Stomach smooth muscle (tissue), 2 donors: ENCODE results near the gene ZBTB16.
"Not testable (repeated sequence)": the region's sequence is repeated elsewhere in the genome, so short reads cannot be mapped to it uniquely, and the experiment has no call there.

Experiments
- H3K27ac ChIP-seq: one replicate; pipeline ENCODE4 v1.7.0; 2013; ENCODE audit warnings: mild to moderate bottlenecking, low read length, inconsistent platforms
- H3K27me3 ChIP-seq, 2 donors: one replicate each; pipeline ENCODE4 v1.7.0; 2013; ENCODE audit warnings: low read length in 2 of 2; ENCODE audit not compliant: insufficient read depth in 2 of 2, control insufficient read depth in 1 of 2
- H3K36me3 ChIP-seq, 2 donors: one replicate each; pipeline ENCODE4 v1.7.0; 2013; ENCODE audit warnings: low read length in 2 of 2; ENCODE audit not compliant: control insufficient read depth in 2 of 2, insufficient read depth in 2 of 2
- H3K4me1 ChIP-seq: one replicate; pipeline ENCODE4 v1.7.0; 2013; ENCODE audit warnings: low read length; ENCODE audit not compliant: control insufficient read depth, insufficient read depth
- H3K4me3 ChIP-seq, 2 donors: one replicate each; pipeline ENCODE4 v1.7.0; 2013; ENCODE audit warnings: low read length in 2 of 2
- H3K9ac ChIP-seq, 2 donors: one replicate each; pipeline ENCODE4 v1.7.0; 2013; ENCODE audit warnings: low read length in 2 of 2, mild to moderate bottlenecking in 1 of 2
- H3K9me3 ChIP-seq, 2 donors: one replicate each; pipeline ENCODE4 v1.7.0; 2013; ENCODE audit warnings: low read length in 2 of 2; ENCODE audit not compliant: control insufficient read depth in 2 of 2
- donor health status: healthy.
- donor health status: Pancreatic carcinoma.

Gene ZBTB16

GRCh38 chr11:114042234-114042633, 17.3 kb upstream of the ZBTB16 start:
- no peak overlapping the region for H3K27ac ChIP-seq
- no peaks in the 10 kb centered on the region for H3K9me3 ChIP-seq
- H3K9ac ChIP-seq, result no peak overlapping the region
- no peaks in the 10 kb centered on the region for H3K36me3 ChIP-seq
- peaks cover 5% of the 10 kb centered on the region for H3K4me1 ChIP-seq
- no peak overlapping the region for H3K4me3 ChIP-seq
- no peaks in the 10 kb centered on the region for H3K27me3 ChIP-seq

DNA sequence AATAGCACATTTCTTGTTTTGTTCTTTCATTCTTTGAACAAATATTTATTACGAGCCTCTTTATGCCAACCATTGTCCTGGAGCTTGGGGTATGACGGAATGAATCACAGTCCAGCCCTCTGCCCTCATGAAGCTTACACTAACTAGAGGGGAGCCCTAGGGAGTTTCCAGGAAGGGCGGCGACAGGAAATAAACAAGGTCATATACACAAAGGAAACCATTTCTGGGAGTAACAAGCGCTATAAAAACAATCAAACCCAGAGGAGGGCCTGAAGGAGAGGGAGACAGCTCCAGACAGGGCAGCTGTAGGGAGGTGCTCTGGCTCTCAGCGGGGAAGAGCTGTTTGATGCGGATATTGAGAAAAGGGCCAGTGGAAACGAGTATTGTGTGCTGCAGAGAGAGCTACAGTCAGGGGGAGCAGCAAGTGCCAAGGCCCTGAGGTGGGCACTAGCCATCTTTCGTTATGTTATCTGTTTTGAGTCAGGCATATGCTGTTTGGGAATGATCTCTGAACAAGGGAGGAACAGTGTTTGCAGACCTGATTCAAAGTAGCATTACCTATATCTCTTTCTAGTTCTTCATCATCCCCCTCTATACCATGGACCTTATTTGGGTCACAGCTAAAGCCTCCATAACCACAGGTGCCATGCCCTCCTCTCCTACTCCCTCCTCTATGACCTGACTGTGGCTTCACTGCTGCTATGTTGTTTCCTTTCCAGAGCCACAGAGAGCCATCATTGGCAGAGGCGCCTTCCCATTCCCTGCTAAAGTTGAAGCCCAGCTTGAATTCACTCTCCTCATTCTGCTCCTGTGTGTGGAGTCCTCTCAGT, 15.3 kb upstream of the ZBTB16 start:
- H3K27me3 ChIP-seq, result no peaks in the 10 kb centered on the region
- no peak overlapping the region for H3K4me3 ChIP-seq
- no peaks in the 10 kb centered on the region for H3K36me3 ChIP-seq
- no peak overlapping the region for H3K27ac ChIP-seq
- no peak overlapping the region for H3K9ac ChIP-seq
- no peaks in the 10 kb centered on the region for H3K9me3 ChIP-seq
- peaks cover 5% of the 10 kb centered on the region for H3K4me1 ChIP-seq

DNA sequence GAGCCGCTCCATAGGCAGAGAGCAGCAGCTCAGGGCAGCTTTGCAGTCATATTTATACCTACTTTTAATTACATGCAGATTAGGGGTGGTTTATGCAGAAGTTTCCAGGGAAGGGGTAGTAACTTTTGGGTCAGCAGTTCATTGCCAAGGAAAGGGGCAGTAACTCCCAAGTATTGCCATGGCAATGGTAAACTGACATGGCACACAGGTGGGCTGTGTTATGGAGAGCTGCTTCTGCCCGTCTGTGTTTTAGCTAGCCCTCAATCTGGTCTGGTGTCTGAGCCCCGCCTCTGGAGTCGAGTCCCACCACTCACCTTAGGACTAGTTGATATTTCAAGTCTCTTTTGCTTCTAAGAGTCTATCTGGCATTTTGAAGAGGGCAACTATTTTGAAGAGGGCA, 12.2 kb upstream of the ZBTB16 start:
- no peaks in the 10 kb centered on the region for H3K9me3 ChIP-seq
- H3K27ac ChIP-seq, result no peak overlapping the region
- peaks cover 5% of the 10 kb centered on the region for H3K4me1 ChIP-seq
- H3K27me3 ChIP-seq, result no peaks in the 10 kb centered on the region
- H3K36me3 ChIP-seq, result no peaks in the 10 kb centered on the region
- H3K4me3 ChIP-seq, result no peak overlapping the region
- H3K9ac ChIP-seq, result no peak overlapping the region

GRCh38 chr11:114049050-114049449, 10.5 kb upstream of the ZBTB16 start:
- Histone ChIP-seq H3K27me3 (no peaks in the 10 kb centered on the region), H3K9ac (no peak overlapping the region), H3K27ac (no peak overlapping the region), H3K4me3 (no peak overlapping the region), H3K4me1 (peaks cover 10% of the 10 kb centered on the region), H3K36me3 (no peaks in the 10 kb centered on the region), H3K9me3 (no peaks in the 10 kb centered on the region)

DNA sequence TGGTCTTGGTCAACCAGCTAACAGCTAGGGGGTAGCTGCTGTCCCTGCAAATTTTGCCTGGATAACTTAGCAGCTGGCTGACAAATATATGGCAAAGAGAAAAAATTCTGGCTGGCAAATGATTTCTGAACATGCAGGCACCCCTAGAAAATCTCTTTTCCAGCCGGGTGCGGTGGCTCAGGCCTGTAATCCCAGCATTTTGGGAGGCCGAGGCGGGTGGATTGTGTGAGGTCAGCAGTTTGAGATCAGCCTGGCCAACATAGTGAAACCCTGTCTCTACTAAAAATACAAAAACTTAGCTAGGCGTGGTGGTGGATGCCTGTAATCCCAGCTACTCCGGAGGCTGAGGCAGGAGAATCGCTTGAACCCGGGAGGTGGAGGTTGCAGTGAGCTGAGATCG, 9.7 kb upstream of the ZBTB16 start:
- H3K36me3 ChIP-seq, H3K9me3 ChIP-seq, H3K4me3 ChIP-seq: not testable (repeated sequence)

DNA sequence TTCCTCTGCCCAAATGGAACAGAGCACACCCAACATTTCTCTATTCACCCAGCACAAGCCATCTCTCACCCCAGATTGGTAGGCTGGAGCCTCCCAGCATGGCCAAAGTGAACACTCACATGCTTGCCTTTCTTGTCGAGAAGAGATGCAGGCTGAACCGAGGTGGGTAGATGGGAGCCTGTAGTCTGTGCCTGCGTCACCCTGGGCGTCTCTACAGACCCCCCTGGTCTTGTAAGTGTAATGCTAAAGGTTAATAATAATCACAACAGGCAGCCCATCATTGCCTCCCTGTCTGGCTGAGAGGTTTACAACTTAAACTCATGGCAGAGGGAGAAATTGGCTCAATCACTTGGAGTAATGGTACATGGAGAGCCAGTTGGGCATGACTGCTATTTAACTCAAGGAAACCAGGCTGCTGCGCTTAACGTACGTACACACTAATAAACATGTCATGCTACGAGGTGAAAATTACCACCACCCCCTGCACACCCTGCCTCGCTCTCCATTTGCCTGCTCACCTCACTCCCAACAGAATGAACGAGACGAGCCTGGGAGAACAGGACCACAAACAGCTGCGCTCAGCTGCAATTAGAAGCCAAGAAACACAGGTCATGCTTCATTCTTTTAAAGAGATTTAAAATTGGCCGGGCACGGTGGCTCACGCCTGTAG, 9.1 kb upstream of the ZBTB16 start:
- Histone ChIP-seq H3K4me1 (peaks cover 10% of the 10 kb centered on the region), H3K9ac (no peak overlapping the region), H3K4me3 (no peak overlapping the region), H3K27me3 (no peaks in the 10 kb centered on the region), H3K27ac (peak overlapping the region; percentile 58), H3K36me3 (no peaks in the 10 kb centered on the region), H3K9me3 (no peaks in the 10 kb centered on the region)

More for the DNA sequence above, 9.7 kb upstream of the ZBTB16 start:
- not testable (repeated sequence) for H3K9ac ChIP-seq, H3K27ac ChIP-seq, H3K27me3 ChIP-seq
- peaks cover 10% of the 10 kb centered on the region for H3K4me1 ChIP-seq

DNA sequence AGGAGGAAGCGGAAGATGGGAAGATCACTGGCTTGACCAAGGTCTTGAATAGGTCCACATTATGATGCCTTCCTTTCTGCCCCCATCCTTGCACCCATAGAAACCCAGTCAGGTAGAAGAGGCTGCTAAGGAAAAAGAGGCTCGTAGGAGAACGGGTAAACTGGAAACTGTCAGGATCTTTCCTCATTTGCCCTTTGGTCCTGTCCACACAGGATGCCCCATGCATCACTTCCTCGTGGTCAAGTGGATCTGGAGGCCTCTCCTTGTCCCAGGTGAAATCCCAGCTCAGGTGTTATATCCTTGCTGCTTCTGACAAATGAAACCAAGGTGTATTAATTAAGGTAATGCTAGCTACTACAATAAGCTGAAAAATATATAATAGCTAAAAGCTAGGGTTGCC, 8.0 kb upstream of the ZBTB16 start:
- no peak overlapping the region for H3K9ac ChIP-seq
- H3K4me3 ChIP-seq, result no peak overlapping the region
- no peak overlapping the region for H3K27ac ChIP-seq
- no peaks in the 10 kb centered on the region for H3K27me3 ChIP-seq
- H3K4me1 ChIP-seq, result peaks cover 10% of the 10 kb centered on the region
- no peaks in the 10 kb centered on the region for H3K9me3 ChIP-seq
- no peaks in the 10 kb centered on the region for H3K36me3 ChIP-seq

GRCh38 chr11:114052160-114052559, 7.4 kb upstream of the ZBTB16 start:
- no peak overlapping the region for H3K27ac ChIP-seq
- no peaks in the 10 kb centered on the region for H3K9me3 ChIP-seq
- H3K27me3 ChIP-seq, result no peaks in the 10 kb centered on the region

GRCh38 chr11:114053406-114053805, 6.1 kb upstream of the ZBTB16 start:
- H3K27ac ChIP-seq, result no peak overlapping the region
- H3K9me3 ChIP-seq, result no peaks in the 10 kb centered on the region
- H3K4me3 ChIP-seq, result no peak overlapping the region
- H3K4me1 ChIP-seq, result peaks cover 17% of the 10 kb centered on the region
- no peaks in the 10 kb centered on the region for H3K36me3 ChIP-seq
- H3K27me3 ChIP-seq, result no peaks in the 10 kb centered on the region
- no peak overlapping the region for H3K9ac ChIP-seq

More at GRCh38 chr11:114052160-114052559, 7.4 kb upstream of the ZBTB16 start:
- Histone ChIP-seq H3K4me1 (peaks cover 10% of the 10 kb centered on the region), H3K36me3 (no peaks in the 10 kb centered on the region), H3K4me3 (no peak overlapping the region), H3K9ac (no peak overlapping the region)

GRCh38 chr11:114054806-114055205, 4.7 kb upstream of the ZBTB16 start:
- no peaks in the 10 kb centered on the region for H3K36me3 ChIP-seq
- no peaks in the 10 kb centered on the region for H3K9me3 ChIP-seq
- H3K27ac ChIP-seq, result no peak overlapping the region
- no peak overlapping the region for H3K9ac ChIP-seq
- H3K27me3 ChIP-seq, result no peaks in the 10 kb centered on the region
- no peak overlapping the region for H3K4me3 ChIP-seq
- peaks cover 23% of the 10 kb centered on the region for H3K4me1 ChIP-seq

GRCh38 chr11:114056409-114056808, 3.1 kb upstream of the ZBTB16 start:
- no peaks in the 10 kb centered on the region for H3K36me3 ChIP-seq
- H3K27me3 ChIP-seq, result no peaks in the 10 kb centered on the region
- no peak overlapping the region for H3K4me3 ChIP-seq
- H3K27ac ChIP-seq, result no peak overlapping the region
- no peak overlapping the region for H3K9ac ChIP-seq
- H3K9me3 ChIP-seq, result no peaks in the 10 kb centered on the region
- peaks cover 18% of the 10 kb centered on the region for H3K4me1 ChIP-seq
